Heart left ventricle (tissue), 16 donors: Measurements from ENCODE around the gene CNP. TPM values are rescaled to one million over a fixed set of nuclear protein-coding genes. Genes with fewer than 3 reads are reported as not detected.
"Not testable (repeated sequence)": the region's sequence is repeated elsewhere in the genome, so short reads cannot be mapped to it uniquely, and the experiment has no call there.

Source experiments
- ATAC-seq, 4 donors: fragments of 200-7000 bp; cut with Tn5 transposase; one replicate each; pipeline ENCODE4 v1.9.1; 2020 to 2022; ENCODE audit warnings: moderate library complexity in 4 of 4, mild to moderate bottlenecking in 3 of 4, moderate number of reproducible peaks in 1 of 4
- DNase-seq, 5 donors: peaks; one replicate each; pipeline ENCODE4 v3.0.0-alpha.2; 2020
- H3K27ac ChIP-seq, 12 donors: fragments of 200-600 bp; sonication (generic) in 4 of 12; one replicate each; pipeline versions ENCODE4 v1.5.0 to v1.8.0; 2016 to 2022; ENCODE audit warnings: mild to moderate bottlenecking in 2 of 12
- H3K27me3 ChIP-seq, 9 donors: fragments of 200-600 bp; sonication (generic) in 2 of 9; one replicate each; pipeline versions ENCODE4 v1.5.1 to v1.8.0; 2016 to 2022; ENCODE audit warnings: mild to moderate bottlenecking in 3 of 9
- H3K36me3 ChIP-seq, 9 donors: fragments of 200-600 bp; sonication (generic) in 2 of 9; one replicate each; pipeline versions ENCODE4 v1.5.0 to v1.8.0; 2018 to 2022; ENCODE audit warnings: mild to moderate bottlenecking in 2 of 9
- H3K4me1 ChIP-seq, 12 donors: fragments of 200-600 bp; sonication (generic) in 4 of 12; one replicate each; pipeline versions ENCODE4 v1.5.0 to v1.8.0; 2016 to 2022; ENCODE audit warnings: mild to moderate bottlenecking in 3 of 12
- H3K4me3 ChIP-seq, 12 donors: fragments of 200-600 bp; sonication (generic) in 4 of 12; one replicate each; pipeline versions ENCODE4 v1.5.0 to v1.8.0; 2017 to 2022; ENCODE audit warnings: mild to moderate bottlenecking in 9 of 12, moderate library complexity in 4 of 12
- H3K9me3 ChIP-seq, 12 donors: fragments of 200-600 bp; sonication (generic) in 4 of 12; one replicate each; pipeline versions ENCODE4 v1.5.0 to v1.8.0; 2016 to 2022; ENCODE audit warnings: mild to moderate bottlenecking in 1 of 12
- POLR2A ChIP-seq, 2 donors: fragments of 450-650 bp; IDR thresholded peaks; one replicate each; pipeline ENCODE4 v1.6.1; 2017; ENCODE audit warnings: antibody characterized with exemption in 2 of 2, mild to moderate bottlenecking in 2 of 2, moderate library complexity in 2 of 2
- WGBS, 4 donors: extraction: QIAGEN DNeasy Blood & Tissue Kit in 2 of 4; methylation state at CpG; one replicate each; pipeline versions ENCODE4 v1.1.5 to v1.1.7; 2013 to 2018; 5-methylcytosine and 5-hydroxymethylcytosine counted together
- intact Hi-C, 10 donors: fragments of 100-400 bp; cut with DNase I; formaldehyde crosslinking; loops; one replicate each; pipeline versions ENCODE4 v1.11.1 to v1.14.2; 2022
- polyA plus RNA-seq, 2 donors: library from polyadenylated mRNA; stranded (reverse); fragments of 200-250 nt; gene quantifications; one replicate each; pipeline ENCODE4 v1.2.3, GENCODE V29; 2013
- total RNA-seq, 9 donors: library from RNA; depleted of rRNA in 2 of 9; stranded (reverse); fragments of >200 nt in 2 of 9; fragmentation: NEBNext Ultra II Directional in 3 of 9; extraction: Animal tissue kit (Norgen Biotek cat#: 25700) in 3 of 9; gene quantifications; one replicate each; pipeline versions ENCODE4 v1.1.0 to v1.2.4, GENCODE V29; 2016 to 2023
- TF ChIP-seq, protein P1 (sequence below), 12 donors: fragments of 200-600 bp; sonication (generic) in 4 of 12; IDR thresholded peaks; one replicate each; pipeline versions ENCODE4 v1.5.0 to v1.8.0; 2018 to 2022; ENCODE audit warnings: antibody characterized with exemption in 12 of 12, mild to moderate bottlenecking in 5 of 12
- donor health status: ischemic (EF 13 %, LVEDD 7.1; RV severe dilation, severe dysfunction).
- donor health status: healthy with polysubstance abuse.
- donor health status: DM: no; HTN: yes; CAD: no.
- donor health status: DM: no; HTN: no; CAD: no.
- donor health status: ischemic (EF 25% LVEDD 6.9; RV normal size, moderate dysfunction).
- donor health status: ischemic (EF 25% LVEDD 5.7; RV mildly dilated, moderate dysfunction).
- donor health status: healthy.
- donor health status: DM: yes; HTN: yes; CAD: no.
- donor health status: ischemic (EF 35%, LVEDD 5.7; RV mildly dilated, moderate dysfunction).
- donor health status: nonischemic (EF 11% LVEDD 7.7; RV severe dilation, severe dysfunction).
- donor health status: DM: yes; HTN: yes; CAD: no.
- donor health status: PGD.
- donor health status: ischemic (EF 29% LVEDD 5.4; RV normal size, mild dysfunction).
- donor health status: nonischemic (EF 23%, LVEDD 6.1; RV moderate dilation, normal function).

Gene CNP
- total and polyA plus RNA-seq, 11 donors: 19.3 to 49.1 (median 27.5) TPM

- ATAC-seq: no peak
- no peaks in the 10 kb centered on the region for H3K27me3 ChIP-seq
- H3K36me3 ChIP-seq: no peaks in the 10 kb centered on the region
- no peak for DNase-seq
- TF ChIP-seq POLR2A (IDR thresholded peaks at IDR 0.05): no peak
- TF ChIP-seq, protein P1, sequence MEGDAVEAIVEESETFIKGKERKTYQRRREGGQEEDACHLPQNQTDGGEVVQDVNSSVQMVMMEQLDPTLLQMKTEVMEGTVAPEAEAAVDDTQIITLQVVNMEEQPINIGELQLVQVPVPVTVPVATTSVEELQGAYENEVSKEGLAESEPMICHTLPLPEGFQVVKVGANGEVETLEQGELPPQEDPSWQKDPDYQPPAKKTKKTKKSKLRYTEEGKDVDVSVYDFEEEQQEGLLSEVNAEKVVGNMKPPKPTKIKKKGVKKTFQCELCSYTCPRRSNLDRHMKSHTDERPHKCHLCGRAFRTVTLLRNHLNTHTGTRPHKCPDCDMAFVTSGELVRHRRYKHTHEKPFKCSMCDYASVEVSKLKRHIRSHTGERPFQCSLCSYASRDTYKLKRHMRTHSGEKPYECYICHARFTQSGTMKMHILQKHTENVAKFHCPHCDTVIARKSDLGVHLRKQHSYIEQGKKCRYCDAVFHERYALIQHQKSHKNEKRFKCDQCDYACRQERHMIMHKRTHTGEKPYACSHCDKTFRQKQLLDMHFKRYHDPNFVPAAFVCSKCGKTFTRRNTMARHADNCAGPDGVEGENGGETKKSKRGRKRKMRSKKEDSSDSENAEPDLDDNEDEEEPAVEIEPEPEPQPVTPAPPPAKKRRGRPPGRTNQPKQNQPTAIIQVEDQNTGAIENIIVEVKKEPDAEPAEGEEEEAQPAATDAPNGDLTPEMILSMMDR (IDR thresholded peaks at IDR 0.05): no peak
- H3K4me1 ChIP-seq: peaks cover 0 to 30% (median 22%) of the 10 kb centered on the region in 12 donors
- no peak overlapping the region for H3K4me3 ChIP-seq
- H3K27ac ChIP-seq: no peak overlapping the region
- intact Hi-C loops: no loop called here
- 88 to 98% (median 97%) methylated on average over 5 of the region's 5 CpGs for WGBS, 4 donors
- H3K9me3 ChIP-seq: no peaks in the 10 kb centered on the region
These were observed 46.0 kb upstream of the CNP start for GRCh38 chr17:41920580-41920955.

GRCh38 chr17:41925991-41926590 is 40.5 kb upstream of the CNP start:
- H3K9me3 ChIP-seq: no peaks in the 10 kb centered on the region
- H3K27me3 ChIP-seq: no peaks in the 10 kb centered on the region
- WGBS, 4 donors: 87 to 93% (median 90%) methylated on average over 7 of the region's 7 CpGs
- intact Hi-C loops: no loop called here
- no peaks in the 10 kb centered on the region for H3K36me3 ChIP-seq
- peaks cover 0 to 18% (median 9%) of the 10 kb centered on the region in 12 donors for H3K4me1 ChIP-seq
- no peak for DNase-seq
- TF ChIP-seq POLR2A (IDR thresholded peaks at IDR 0.05): no peak
- TF ChIP-seq, protein P1 (IDR thresholded peaks at IDR 0.05): no peak
- H3K4me3 ChIP-seq: no peak overlapping the region
- no peak for ATAC-seq
- no peak overlapping the region for H3K27ac ChIP-seq

GRCh38 chr17:41928693-41929251 is 37.8 kb upstream of the CNP start:
- Histone ChIP-seq H3K27me3 (no peaks in the 10 kb centered on the region), H3K9me3 (no peaks in the 10 kb centered on the region), H3K36me3 (no peaks in the 10 kb centered on the region), H3K4me3 (no peak overlapping the region), H3K27ac (peak overlapping the region in 1 of 12 donors; percentile 87), H3K4me1 (peaks cover 0 to 35% (median 9%) of the 10 kb centered on the region in 12 donors)
- intact Hi-C loops: no loop called here
- WGBS, 4 donors: 77 to 90% (median 84%) methylated on average over 6 of the region's 6 CpGs
- TF ChIP-seq, protein P1 (IDR thresholded peaks at IDR 0.05): no peak
- TF ChIP-seq POLR2A (IDR thresholded peaks at IDR 0.05): no peak
- no peak for ATAC-seq
- DNase-seq: no peak

- Histone ChIP-seq H3K9me3 (no peaks in the 10 kb centered on the region), H3K4me3 (peak within 1 kb of the TSS; percentile 34 to 73 (median 61)), H3K27me3 (no peaks in the 10 kb centered on the region), H3K27ac (peak within 1 kb of the TSS; percentile 65 to 95 (median 82)), H3K36me3 (no peaks in the 10 kb centered on the region), H3K4me1 (peaks cover 0 to 35% (median 9%) of the 10 kb centered on the region in 12 donors)
- ATAC-seq (peak; percentile 94 to 99 (median 98)), DNase-seq (peak; percentile 96 to 99 (median 97))
- intact Hi-C loops: loop anchor here in 1 of 10 donors (2.0 kb wide), 1 partner anchor 77 kb away; no protein-coding TSS in a partner anchor
- TF ChIP-seq, protein P1 (IDR thresholded peaks at IDR 0.05): peak in 11 of 12 donors; percentile 22 to 61 (median 44)
- TF ChIP-seq POLR2A (IDR thresholded peaks at IDR 0.05): peak in 1 of 2 donors; percentile 85
- 2 to 4% (median 2%) methylated on average over 43 of the region's 43 CpGs for WGBS, 4 donors
These were observed 36.4 kb upstream of the CNP start, which contains the start of gene ODAD4 for GRCh38 chr17:41930009-41930832. ODAD4 (plus strand) TSS chr17:41930617; CDS start chr17:41930724, 107 bp downstream.

DNA sequence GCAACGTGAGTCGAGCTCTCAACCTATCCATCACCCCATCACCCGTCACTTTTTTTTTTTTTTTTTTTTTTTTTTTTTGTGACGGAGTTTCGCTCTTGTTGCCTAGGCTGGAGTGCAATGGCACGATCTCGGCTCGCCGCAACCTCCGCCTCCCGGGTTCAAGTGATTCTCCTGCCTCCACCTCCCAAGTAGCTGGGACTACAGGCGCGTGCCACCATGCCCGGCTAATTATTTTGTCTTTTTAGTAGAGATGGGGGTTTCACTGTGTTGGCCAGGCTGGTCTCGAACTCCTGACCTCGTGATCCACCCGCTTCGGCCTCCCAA is 35.8 kb upstream of the CNP start:
- WGBS, 4 donors: 48 to 55% (median 52%) methylated on average over 18 of the region's 18 CpGs
- Histone ChIP-seq H3K4me1 (peaks cover 0 to 35% (median 9%) of the 10 kb centered on the region in 12 donors), H3K4me3 (peak overlapping the region; percentile 34 to 73 (median 61)), H3K27ac (peak overlapping the region in 11 of 12 donors; percentile 73 to 95 (median 83))
- H3K27me3 ChIP-seq, H3K36me3 ChIP-seq, ATAC-seq, DNase-seq, H3K9me3 ChIP-seq: not testable (repeated sequence)
- intact Hi-C loops: loop anchor here in 1 of 10 donors (2.0 kb wide), 1 partner anchor 76 kb away; no protein-coding TSS in a partner anchor

DNA sequence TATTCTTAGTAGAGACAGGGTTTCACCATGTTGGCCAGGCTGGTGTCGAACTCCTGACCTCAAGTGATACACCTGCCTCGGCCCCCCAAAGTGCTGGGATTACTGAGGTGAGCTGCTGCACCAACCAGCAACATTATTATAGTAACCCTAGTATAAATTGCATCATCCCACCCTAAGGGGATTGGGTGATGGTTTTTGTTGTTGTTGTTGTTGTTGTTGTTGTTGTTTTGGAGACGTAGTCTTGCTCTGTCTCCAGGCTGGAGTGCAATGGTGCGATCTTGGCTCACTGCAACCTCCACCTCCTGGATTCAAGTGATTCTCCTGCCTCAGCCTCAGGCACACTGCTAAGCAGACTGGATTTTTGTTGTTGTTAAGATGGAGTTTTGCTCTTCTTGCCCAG is 34.9 kb upstream of the CNP start:
- not testable (repeated sequence) for ATAC-seq, H3K4me3 ChIP-seq, DNase-seq, H3K9me3 ChIP-seq, H3K36me3 ChIP-seq, H3K27ac ChIP-seq, H3K27me3 ChIP-seq
- intact Hi-C loops: loop anchor here in 1 of 10 donors (2.0 kb wide), 1 partner anchor 75 kb away; no protein-coding TSS in a partner anchor
- WGBS, 4 donors: 90 to 100% (median 92%) methylated on average over 3 to 4 of the region's 4 CpGs
- H3K4me1 ChIP-seq: peaks cover 0 to 35% (median 9%) of the 10 kb centered on the region in 12 donors
